Transverse colon (tissue), 3 donors: ENCODE data around the gene PRKACB.

ENCODE experiments used
- POLR2A ChIP-seq: fragments of 450-650 bp; IDR thresholded peaks from one replicate; pipeline ENCODE4 v1.6.1; 2016; ENCODE audit warnings: antibody characterized with exemption, mild to moderate bottlenecking, moderate library complexity
- POLR2AphosphoS5 ChIP-seq, 3 donors: sonication (generic); formaldehyde crosslinking; IDR thresholded peaks; one replicate each; pipeline ENCODE4 v1.6.1; 2016; ENCODE audit warnings: antibody characterized with exemption in 3 of 3

GRCh38 chr1:84174051-84174556 lies 30.0 kb downstream of the PRKACB start:
- no peak for TF ChIP-seq POLR2A
- peak in 2 of 3 donors; percentile 19 to 24 for TF ChIP-seq POLR2AphosphoS5 (IDR thresholded peaks at IDR 0.05)
